PC-9 (cell line): Measurements from ENCODE around the gene ARID3A. TPM values are rescaled to one million over a fixed set of nuclear protein-coding genes. Genes with fewer than 3 reads are reported as not detected.

Source experiments
- BruUV-seq: library from RNA; stranded (reverse); fragments of 400-500 nt; replicated peaks from 2 replicates; lab custom pipeline; 2021; lab: Mats Ljungman, UMichigan
- CTCF ChIA-PET: fragments of 300-600 bp; sonication (Branson Sonifier 250); formaldehyde crosslinking; loops from one replicate; lab custom pipeline; 2022; ENCODE audit warnings: antibody characterized with exemption; lab: Charles Lee
- POLR2A ChIA-PET: fragments of 300-600 bp; sonication (Branson Sonifier 250); formaldehyde crosslinking; loops from one replicate; lab custom pipeline; 2022; ENCODE audit warnings: antibody characterized with exemption; ENCODE audit not compliant: unreplicated experiment; lab: Charles Lee
- DNase-seq, 2 experiments: peaks; one replicate each; pipeline versions ENCODE4 v3.0.0 to v3.0.0-alpha.2; 2015 to 2022; ENCODE audit warnings: mixed read lengths in 1 of 2
- H2AFZ ChIP-seq: fragments of 200-600 bp; sonication (generic); 2 replicates; pipeline ENCODE4 v1.8.1; 2017; ENCODE audit warnings: antibody characterized with exemption
- H3F3A ChIP-seq: fragments of 200-600 bp; sonication (generic); 2 replicates; pipeline ENCODE4 v1.8.1; 2017; ENCODE audit warnings: antibody characterized with exemption, mild to moderate bottlenecking, low read depth; ENCODE audit not compliant: insufficient read depth
- H3K27ac ChIP-seq: fragments of 200-600 bp; sonication (generic); 2 replicates; pipeline ENCODE4 v1.6.1; 2016; ENCODE audit warnings: mixed run types
- H3K27me3 ChIP-seq: fragments of 200-600 bp; sonication (generic); 2 replicates; pipeline ENCODE4 v1.6.1; 2016; ENCODE audit warnings: low read depth, mixed run types; ENCODE audit not compliant: insufficient read depth
- H3K36me3 ChIP-seq: fragments of 200-600 bp; sonication (generic); 2 replicates; pipeline ENCODE4 v1.6.1; 2016; ENCODE audit warnings: low read depth, mixed run types
- H3K4me1 ChIP-seq: fragments of 200-600 bp; sonication (generic); replicated peaks from 2 replicates; pipeline ENCODE4 v1.6.1; 2016; ENCODE audit warnings: mixed run types; ENCODE audit not compliant: insufficient read depth
- H3K4me2 ChIP-seq: fragments of 200-600 bp; sonication (generic); 2 replicates; pipeline ENCODE4 v1.6.1; 2017; ENCODE audit warnings: mixed run types
- H3K4me3 ChIP-seq: fragments of 200-600 bp; sonication (generic); 2 replicates; pipeline ENCODE4 v1.6.1; 2016; ENCODE audit warnings: mixed run types
- H3K79me2 ChIP-seq: fragments of 200-600 bp; sonication (generic); 2 replicates; pipeline ENCODE4 v1.6.1; 2017; ENCODE audit warnings: low read depth, mixed run types
- H3K9me2 ChIP-seq: fragments of 200-600 bp; sonication (generic); 2 replicates; pipeline ENCODE4 v1.8.1; 2017; ENCODE audit warnings: mild to moderate bottlenecking; ENCODE audit not compliant: insufficient read depth
- H3K9me3 ChIP-seq: fragments of 200-600 bp; sonication (generic); 2 replicates; pipeline ENCODE4 v1.8.1; 2016; ENCODE audit warnings: low read depth; ENCODE audit not compliant: insufficient read depth
- H4K20me1 ChIP-seq: fragments of 200-600 bp; sonication (generic); 2 replicates; pipeline ENCODE4 v1.8.1; 2017; ENCODE audit not compliant: insufficient read depth
- CTCF ChIP-seq: fragments of 200-600 bp; sonication (generic); conservative IDR thresholded peaks from 2 replicates; pipeline ENCODE4 v1.6.1; 2017; ENCODE audit warnings: mixed run types, antibody characterized with exemption, mild to moderate bottlenecking, moderate library complexity
- EZH2 ChIP-seq: fragments of 200-600 bp; sonication (generic); IDR thresholded peaks from 2 replicates; pipeline ENCODE4 v1.8.0; 2017; ENCODE audit warnings: antibody characterized with exemption, low read depth
- intact Hi-C: fragments of 100-400 bp; cut with micrococcal nuclease; formaldehyde crosslinking; loops from one replicate; pipeline ENCODE4 v1.10.0; 2022; ENCODE audit not compliant: unreplicated experiment
- total RNA-seq: library from RNA; stranded (reverse); gene quantifications from 2 replicates; pipeline ENCODE4 v1.2.3, GENCODE V29; 2021

Gene ARID3A
- total RNA-seq, 1 experiment from 2014 or later: 10.7 TPM

- POLR2A ChIA-PET: no interaction called here
Measured at GRCh38 chr19:892894-893689, 32.7 kb upstream of the ARID3A start, which contains the start of the genes MED16 and RNU6-9. Gene MED16, minus strand, starts transcription at chr19:893187. Its CDS starts 2,056 bp downstream, at chr19:891131. Gene RNU6-9, plus strand, starts transcription at chr19:893484.

GRCh38 chr19:896434-896833 is 29.4 kb upstream of the ARID3A start:
- Histone ChIP-seq H3K27me3 (no peaks in the 10 kb centered on the region), H3F3A (peaks cover 10% of the 10 kb centered on the region; the same call in 1 of the 2 replicates), H3K36me3 (no peaks in the 10 kb centered on the region), H3K9me2 (no peaks in the 10 kb centered on the region), H3K4me3 (no peak overlapping the region), H3K79me2 (peaks cover 6% of the 10 kb centered on the region; the same call in 1 of the 2 replicates), H3K27ac (no peak overlapping the region), H2AFZ (no peak overlapping the region), H3K4me1 (no peaks in the 10 kb centered on the region), H4K20me1 (peaks cover 14% of the 10 kb centered on the region; the same call in 1 of the 2 replicates), H3K9me3 (no peaks in the 10 kb centered on the region), H3K4me2 (no peak overlapping the region)
- BruUV-seq: no TSS peak
- POLR2A ChIA-PET: no interaction called here
- no peak for TF ChIP-seq CTCF
- TF ChIP-seq EZH2: no peak
- DNase-seq: no peak
- CTCF ChIA-PET: no interaction called here
- intact Hi-C loops: no loop called here

More at GRCh38 chr19:892894-893689, 32.7 kb upstream of the ARID3A start, which contains the start of the genes MED16 and RNU6-9:
- Histone ChIP-seq H3K36me3 (no peaks in the 10 kb centered on the region), H4K20me1 (peaks cover 10% of the 10 kb centered on the region; the same call in 1 of the 2 replicates), H3F3A (peaks cover 20% of the 10 kb centered on the region; the same call in 1 of the 2 replicates), H2AFZ (peak within 1 kb of the TSS; percentile 49; the same call in 1 of the 2 replicates), H3K4me3 (peak within 1 kb of the TSS; percentile 85), H3K79me2 (peaks cover 6% of the 10 kb centered on the region; the same call in 1 of the 2 replicates), H3K4me1 (no peaks in the 10 kb centered on the region), H3K27ac (peak within 1 kb of the TSS; percentile 76), H3K9me3 (no peaks in the 10 kb centered on the region), H3K4me2 (peak within 1 kb of the TSS; percentile 67), H3K9me2 (no peaks in the 10 kb centered on the region), H3K27me3 (no peaks in the 10 kb centered on the region)
- BruUV-seq: TSS peak; percentile 100
- TF ChIP-seq EZH2 (no peak), CTCF (no peak)
- CTCF ChIA-PET: no interaction called here
- intact Hi-C loops: no loop called here
- DNase-seq: peak; percentile 79 to 88

GRCh38 chr19:896999-897398 is 28.8 kb upstream of the ARID3A start:
- Histone ChIP-seq H3K4me2 (no peak overlapping the region), H2AFZ (no peak overlapping the region), H3K36me3 (no peaks in the 10 kb centered on the region), H3K9me3 (no peaks in the 10 kb centered on the region), H3K4me3 (no peak overlapping the region), H3K27me3 (no peaks in the 10 kb centered on the region), H3F3A (peaks cover 10% of the 10 kb centered on the region; the same call in 1 of the 2 replicates), H3K9me2 (no peaks in the 10 kb centered on the region), H3K4me1 (no peaks in the 10 kb centered on the region), H3K27ac (no peak overlapping the region), H4K20me1 (peaks cover 14% of the 10 kb centered on the region; the same call in 1 of the 2 replicates), H3K79me2 (peaks cover 4% of the 10 kb centered on the region; the same call in 1 of the 2 replicates)
- intact Hi-C loops: no loop called here
- CTCF ChIA-PET: no interaction called here
- DNase-seq: no peak
- POLR2A ChIA-PET: no interaction called here
- TF ChIP-seq EZH2 (no peak), CTCF (no peak)
- no TSS peak for BruUV-seq
